GM06990 (cell line): Measurements from ENCODE around the gene RBM5.

Experiments used
- DNase-seq: peaks from one replicate; pipeline ENCODE4 v3.0.0-alpha.2; 2011; ENCODE audit not compliant: insufficient read length; ENCODE audit errors: extremely low read depth
- H3K27me3 ChIP-seq: replicated peaks from 2 replicates; pipeline ENCODE4 v1.6.0; 2011; ENCODE audit warnings: low read length; ENCODE audit not compliant: control insufficient read depth, insufficient read depth
- H3K36me3 ChIP-seq: 2 replicates; pipeline ENCODE4 v1.5.1; 2011; ENCODE audit warnings: low read length; ENCODE audit not compliant: control insufficient read depth, insufficient read depth
- H3K4me3 ChIP-seq: replicated peaks from 2 replicates; pipeline ENCODE4 v1.5.1; 2011; ENCODE audit warnings: low read depth, mild to moderate bottlenecking, control low read depth, low read length
- TF ChIP-seq, protein P1 (sequence below): IDR thresholded peaks from 2 replicates; pipeline ENCODE4 v1.5.1; 2011; ENCODE audit warnings: low read length, control low read depth, mild to moderate bottlenecking, inconsistent platforms; ENCODE audit not compliant: insufficient read depth, poor library complexity, severe bottlenecking

Gene RBM5

DNA sequence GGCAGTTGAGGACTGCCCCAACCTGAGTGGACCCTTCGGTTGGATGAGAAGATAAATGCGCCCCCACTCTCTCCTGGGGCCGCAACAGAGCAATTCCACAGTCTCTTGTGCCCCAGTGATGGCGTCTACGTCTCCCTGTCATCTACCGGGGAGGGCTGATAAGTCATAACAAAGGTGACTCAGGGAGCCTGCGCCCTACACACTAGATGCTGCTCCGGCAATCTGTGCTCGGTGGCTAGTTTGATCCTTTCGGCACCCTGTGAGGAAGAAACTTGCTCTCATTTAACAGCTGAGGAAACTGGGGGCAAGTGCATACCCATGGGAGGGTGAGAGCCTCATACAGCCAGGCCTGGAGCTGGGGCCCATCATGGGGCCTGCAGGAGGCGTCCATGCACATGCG lies 52.3 kb downstream of the RBM5 start:
- DNase-seq = no peak
- H3K36me3 ChIP-seq = no peaks in the 10 kb centered on the region
- H3K4me3 ChIP-seq = no peak overlapping the region
- TF ChIP-seq, protein P1, sequence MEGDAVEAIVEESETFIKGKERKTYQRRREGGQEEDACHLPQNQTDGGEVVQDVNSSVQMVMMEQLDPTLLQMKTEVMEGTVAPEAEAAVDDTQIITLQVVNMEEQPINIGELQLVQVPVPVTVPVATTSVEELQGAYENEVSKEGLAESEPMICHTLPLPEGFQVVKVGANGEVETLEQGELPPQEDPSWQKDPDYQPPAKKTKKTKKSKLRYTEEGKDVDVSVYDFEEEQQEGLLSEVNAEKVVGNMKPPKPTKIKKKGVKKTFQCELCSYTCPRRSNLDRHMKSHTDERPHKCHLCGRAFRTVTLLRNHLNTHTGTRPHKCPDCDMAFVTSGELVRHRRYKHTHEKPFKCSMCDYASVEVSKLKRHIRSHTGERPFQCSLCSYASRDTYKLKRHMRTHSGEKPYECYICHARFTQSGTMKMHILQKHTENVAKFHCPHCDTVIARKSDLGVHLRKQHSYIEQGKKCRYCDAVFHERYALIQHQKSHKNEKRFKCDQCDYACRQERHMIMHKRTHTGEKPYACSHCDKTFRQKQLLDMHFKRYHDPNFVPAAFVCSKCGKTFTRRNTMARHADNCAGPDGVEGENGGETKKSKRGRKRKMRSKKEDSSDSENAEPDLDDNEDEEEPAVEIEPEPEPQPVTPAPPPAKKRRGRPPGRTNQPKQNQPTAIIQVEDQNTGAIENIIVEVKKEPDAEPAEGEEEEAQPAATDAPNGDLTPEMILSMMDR = no peak
- no peaks in the 10 kb centered on the region; the same call in 1 of the 2 replicates for H3K27me3 ChIP-seq

DNA sequence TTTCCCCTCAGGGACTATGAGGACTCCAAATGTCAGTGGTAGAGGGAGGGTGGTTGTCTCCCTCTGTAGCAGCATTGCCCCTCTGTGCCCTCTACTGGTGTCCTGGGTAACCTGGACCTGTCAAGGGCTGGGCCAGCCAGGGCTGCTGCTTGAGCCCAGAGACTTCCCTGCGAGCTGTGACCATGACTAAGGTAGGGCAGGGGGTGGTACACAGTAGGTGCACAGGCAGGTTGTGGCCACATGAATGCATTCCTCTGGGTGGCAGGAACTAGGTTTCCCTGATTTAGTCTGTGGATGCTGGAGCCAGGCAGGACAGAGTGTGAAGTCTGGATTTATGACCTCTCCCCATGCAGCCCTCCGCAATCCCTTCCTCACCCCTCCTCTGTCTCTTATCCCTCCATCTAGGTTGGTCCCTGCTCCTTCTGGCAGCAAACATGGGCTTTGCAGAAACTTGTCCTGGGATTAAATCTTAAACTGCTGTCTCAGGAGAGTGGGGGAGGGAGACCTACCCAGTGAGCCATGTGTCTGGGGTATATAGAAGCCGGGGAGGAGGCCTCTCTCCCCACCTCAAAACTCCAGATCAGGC lies 57.7 kb downstream of the RBM5 start:
- TF ChIP-seq, protein P1 = no peak
- H3K4me3 ChIP-seq = no peak overlapping the region
- no peak for DNase-seq
- H3K36me3 ChIP-seq = no peaks in the 10 kb centered on the region
- peaks cover 4% of the 10 kb centered on the region for H3K27me3 ChIP-seq

DNA sequence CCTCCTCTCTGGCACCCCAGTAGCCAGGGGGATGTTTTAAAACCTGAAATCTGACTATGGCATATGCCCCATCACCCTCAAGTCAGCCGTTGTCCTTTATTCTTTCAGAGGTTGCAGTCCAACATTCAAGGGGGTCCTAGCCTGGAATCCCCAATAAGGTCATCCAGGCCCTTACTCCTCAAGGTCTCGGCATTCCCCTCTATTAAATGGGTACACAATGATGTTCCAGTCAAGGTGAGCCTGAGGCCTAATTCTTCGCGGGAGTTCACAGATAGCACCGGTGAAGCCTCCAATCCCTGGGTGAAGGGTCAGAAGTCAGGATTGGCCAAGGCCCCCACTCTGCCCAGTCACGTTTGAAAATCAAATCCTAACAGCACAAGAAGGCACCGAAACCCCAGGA lies 58.3 kb downstream of the RBM5 start:
- TF ChIP-seq, protein P1 = no peak
- no peak for DNase-seq
- peaks cover 4% of the 10 kb centered on the region for H3K27me3 ChIP-seq
- no peaks in the 10 kb centered on the region for H3K36me3 ChIP-seq
- no peak overlapping the region for H3K4me3 ChIP-seq

DNA sequence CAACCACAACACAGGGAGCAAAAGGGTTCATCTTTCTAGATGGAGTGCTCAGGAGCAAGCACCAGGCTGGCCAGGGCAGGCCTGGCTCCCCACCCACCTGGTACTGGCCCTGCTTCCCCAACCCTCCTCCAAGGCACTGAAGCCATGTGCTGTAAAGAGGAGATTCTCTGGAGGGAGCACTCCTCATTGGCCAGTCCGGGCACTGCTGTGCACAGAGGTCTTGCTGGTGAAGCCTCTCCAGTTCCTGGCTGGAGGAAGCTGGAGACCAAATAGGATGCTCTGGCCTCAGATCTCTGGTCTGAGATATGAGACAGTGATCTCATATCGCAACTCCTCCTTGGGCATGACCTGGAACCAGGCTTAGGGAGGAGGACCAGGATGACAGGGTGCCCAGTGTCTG lies 58.7 kb downstream of the RBM5 start:
- TF ChIP-seq, protein P1 = no peak
- Histone ChIP-seq H3K36me3 (no peaks in the 10 kb centered on the region), H3K27me3 (peaks cover 4% of the 10 kb centered on the region), H3K4me3 (no peak overlapping the region)
- no peak for DNase-seq

DNA sequence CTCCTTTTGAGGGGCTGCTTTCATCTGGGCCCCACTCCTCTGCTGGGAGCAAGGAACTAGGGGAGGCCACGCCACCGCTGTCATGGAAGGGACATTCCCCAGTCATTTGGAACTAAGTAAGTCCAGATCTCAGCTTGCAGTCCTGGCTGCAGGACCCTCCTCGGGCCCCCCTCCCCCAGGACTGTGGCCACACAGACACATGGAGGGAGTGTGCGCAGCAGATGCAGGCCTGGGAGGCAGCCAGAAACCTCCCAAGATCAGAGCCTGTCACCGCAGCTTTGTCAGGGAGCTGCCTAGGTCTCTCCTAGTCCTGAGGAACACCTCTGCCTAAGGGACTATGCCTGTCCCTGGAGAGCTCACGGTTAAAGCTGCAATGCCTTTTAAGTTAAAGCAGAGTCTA lies 59.1 kb downstream of the RBM5 start:
- no peaks in the 10 kb centered on the region for H3K36me3 ChIP-seq
- no peak overlapping the region for H3K4me3 ChIP-seq
- peaks cover 4% of the 10 kb centered on the region for H3K27me3 ChIP-seq
- no peak for DNase-seq
- TF ChIP-seq, protein P1 = no peak

DNA sequence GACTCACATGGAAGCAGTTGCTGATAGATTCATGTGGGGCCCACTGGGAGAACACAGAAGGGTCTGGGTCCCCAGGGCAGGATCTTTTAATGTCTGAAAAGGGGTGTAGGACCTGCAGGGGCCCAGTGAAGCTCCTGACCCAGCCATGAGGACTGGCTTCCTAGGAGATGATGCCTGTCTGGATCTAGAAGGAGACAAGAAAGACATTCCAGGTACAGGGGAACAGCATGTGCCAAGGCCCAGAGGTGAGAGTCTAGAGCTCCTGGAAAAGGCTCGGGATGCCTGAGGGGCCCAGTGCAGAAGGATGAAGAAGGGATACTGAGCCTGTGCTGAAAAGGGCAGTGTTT lies 61.7 kb downstream of the RBM5 start:
- Histone ChIP-seq H3K4me3 (no peak overlapping the region), H3K36me3 (no peaks in the 10 kb centered on the region), H3K27me3 (peaks cover 8% of the 10 kb centered on the region)
- TF ChIP-seq, protein P1 = no peak
- no peak for DNase-seq
